ENCODE results near the gene BAG5.
A peak's percentile ranks its signal among the peaks of the same experiment; 100 is the strongest.

BAG5 gene

GRCh38 chr14:103546652-103547454 is 15.6 kb downstream of the BAG5 start:
- DNase-seq = peak; percentile 77 to 80

GRCh38 chr14:103545915-103546651 is 16.4 kb downstream of the BAG5 start:
- no peak for DNase-seq

- no peak for DNase-seq
Observed at GRCh38 chr14:103545219-103545914, 17.1 kb downstream of the BAG5 start.

GRCh38 chr14:103544388-103545218 is 17.9 kb downstream of the BAG5 start:
- no peak for DNase-seq

GRCh38 chr14:103543721-103544387 is 18.6 kb downstream of the BAG5 start:
- DNase-seq = no peak

- DNase-seq = no peak
Observed at GRCh38 chr14:103543140-103543539, 19.3 kb downstream of the BAG5 start.

- no peak for DNase-seq
Observed at GRCh38 chr14:103542605-103543088, 19.8 kb downstream of the BAG5 start.

- no peak for DNase-seq
Observed at GRCh38 chr14:103541709-103542604, 20.5 kb downstream of the BAG5 start.

- no peak for DNase-seq
Observed at GRCh38 chr14:103540821-103541708, 21.4 kb downstream of the BAG5 start.

GRCh38 chr14:103539056-103539825 is 23.2 kb downstream of the BAG5 start:
- DNase-seq = no peak

GRCh38 chr14:103538291-103539055 is 24.0 kb downstream of the BAG5 start:
- DNase-seq = no peak

GRCh38 chr14:103537175-103537990 is 25.1 kb downstream of the BAG5 start:
- DNase-seq = no peak

- DNase-seq = no peak
Observed at GRCh38 chr14:103536693-103537092, 25.8 kb downstream of the BAG5 start.

- no peak for DNase-seq
Observed at GRCh38 chr14:103535891-103536565, 26.4 kb downstream of the BAG5 start.

GRCh38 chr14:103535081-103535890 is 27.2 kb downstream of the BAG5 start:
- no peak for DNase-seq

GRCh38 chr14:103534576-103535061 is 27.8 kb downstream of the BAG5 start:
- DNase-seq = no peak

Data from activated CD4-positive, alpha-beta T cell treated with anti-CD3 and anti-CD28 coated beads, Interleukin-2, amount 50 U/mL, for 48 hours (primary cell).